Activated CD4-positive, alpha-beta T cell treated with anti-CD3 and anti-CD28 coated beads for 36 hours (primary cell): ENCODE results near the gene PHC3. TPM values are rescaled to one million over a fixed set of nuclear protein-coding genes. Genes with fewer than 3 reads are reported as not detected.
A peak's percentile ranks its signal among the peaks of the same experiment; 100 is the strongest.

Source experiments
- ATAC-seq: fragments of 200-7000 bp; cut with Tn5 transposase; one replicate; pipeline ENCODE4 v1.10.0; 2021; ENCODE audit warnings: mild to moderate bottlenecking, moderate library complexity
- CTCF ChIA-PET: fragments of 350-600 bp; sonication (Branson Sonifier 250); formaldehyde crosslinking; loops from one replicate; lab custom pipeline; 2021; ENCODE audit warnings: antibody characterized with exemption; lab: Charles Lee
- POLR2A ChIA-PET: fragments of 350-600 bp; sonication (Branson Sonifier 250); formaldehyde crosslinking; loops from one replicate; lab custom pipeline; 2021; ENCODE audit warnings: antibody characterized with exemption, inconsistent platforms; lab: Charles Lee
- DNase-seq: peaks from one replicate; pipeline ENCODE4 v3.0.0-alpha.2; 2020
- H3K27ac Mint-ChIP-seq: one replicate; pipeline ENCODE4 v1.8.0; 2021; ENCODE audit warnings: mixed read lengths
- H3K27me3 Mint-ChIP-seq: one replicate; pipeline ENCODE4 v1.8.0; 2021; ENCODE audit warnings: mixed read lengths
- H3K36me3 Mint-ChIP-seq: one replicate; pipeline ENCODE4 v1.8.0; 2021; ENCODE audit warnings: low read depth, mixed read lengths
- H3K4me1 Mint-ChIP-seq: one replicate; pipeline ENCODE4 v1.8.0; 2021; ENCODE audit warnings: mixed read lengths
- H3K4me3 Mint-ChIP-seq: one replicate; pipeline ENCODE4 v1.8.0; 2021; ENCODE audit warnings: mild to moderate bottlenecking, moderate library complexity, mixed read lengths
- H3K9me3 Mint-ChIP-seq: one replicate; pipeline ENCODE4 v1.8.0; 2021; ENCODE audit warnings: low read depth, mixed read lengths
- intact Hi-C, 2 experiments: fragments of 100-400 bp; cut with DNase I in 1 of 2; cut with micrococcal nuclease in 1 of 2; formaldehyde crosslinking; loops; one replicate each; pipeline versions ENCODE4 v1.14.2 to v1.15.1; 2022 to 2024; cut with DNase I, micrococcal nuclease
- total RNA-seq, 2 experiments: library from RNA; stranded (reverse); gene quantifications; one replicate each; pipeline ENCODE4 v1.2.3, GENCODE V29; 2021

The PHC3 gene
- total RNA-seq, 2 experiments from 2014 or later = 47.6 to 83.9 TPM

DNA sequence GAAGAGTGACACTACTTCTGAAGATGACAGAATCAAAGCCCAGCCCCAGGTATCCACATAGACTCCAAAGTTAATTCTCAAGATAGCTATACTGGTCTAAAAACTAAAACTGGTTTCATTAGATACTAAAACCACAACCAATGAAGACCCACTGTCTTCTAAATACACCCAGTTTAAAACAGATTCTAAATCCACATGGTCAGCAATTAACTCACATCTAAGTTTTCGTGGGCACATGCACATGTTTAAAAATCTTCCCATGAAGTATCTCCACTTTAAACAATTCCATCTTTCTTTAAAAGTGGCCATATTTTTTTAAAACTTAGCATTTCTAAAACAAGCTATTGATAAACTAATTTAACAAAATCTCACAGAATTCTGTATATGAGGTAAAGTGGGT lies 80.6 kb downstream of the PHC3 start:
- ATAC-seq (no peak), DNase-seq (no peak)
- H3K27me3 Mint-ChIP-seq = no peaks in the 10 kb centered on the region
- H3K27ac Mint-ChIP-seq = peak overlapping the region; percentile 47
- CTCF ChIA-PET = interaction anchor here (1.4 to 1.8 kb wide), 3 partner anchors 13 to 64 kb away, joined by 4 to 14 read pairs (median 4); partner anchors contain the start of gene GPR160
- no peak overlapping the region for H3K4me3 Mint-ChIP-seq
- H3K36me3 Mint-ChIP-seq = peaks cover 45% of the 10 kb centered on the region
- peaks cover 18% of the 10 kb centered on the region for H3K4me1 Mint-ChIP-seq
- intact Hi-C loops = no loop called here
- POLR2A ChIA-PET = no interaction called here
- no peaks in the 10 kb centered on the region for H3K9me3 Mint-ChIP-seq

DNA sequence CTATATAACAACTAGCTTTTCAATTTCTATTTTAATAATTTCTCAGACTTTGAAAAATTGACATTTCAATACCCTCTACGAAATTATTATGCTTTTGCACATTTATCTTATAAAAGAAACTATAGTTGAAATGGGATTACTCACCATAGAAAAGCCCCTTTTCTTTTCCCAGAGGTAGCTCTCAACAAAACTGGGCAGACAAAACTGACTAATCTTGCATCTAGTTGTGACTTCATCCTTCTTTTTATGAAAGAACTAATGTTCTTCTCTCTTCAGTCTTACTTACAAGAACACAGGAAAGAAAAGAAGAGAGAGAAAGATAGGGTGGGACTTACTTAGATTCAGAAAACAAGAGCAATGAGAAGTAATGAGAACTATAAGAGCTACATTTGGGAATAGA lies 82.8 kb downstream of the PHC3 start:
- ChIA-PET CTCF (interaction anchor here (0.9 to 1.2 kb wide), 4 partner anchors 11 to 20 kb away, joined by 3 to 4 read pairs (median 4); no protein-coding TSS in a partner anchor), POLR2A (interaction anchor here (0.6 to 1.6 kb wide), 2 partner anchors 17 to 81 kb away, joined by 4 read pairs; no protein-coding TSS in a partner anchor)
- Mint-ChIP-seq H3K27me3 (no peaks in the 10 kb centered on the region), H3K27ac (peak overlapping the region; percentile 85), H3K36me3 (peaks cover 55% of the 10 kb centered on the region), H3K4me3 (no peak overlapping the region), H3K4me1 (peaks cover 26% of the 10 kb centered on the region), H3K9me3 (no peaks in the 10 kb centered on the region)
- no peak for DNase-seq
- intact Hi-C loops = loop anchor here in 1 of 2 experiments (5.0 kb wide), 1 partner anchor 79 kb away; no protein-coding TSS in a partner anchor
- peak; percentile 86 for ATAC-seq

GRCh38 chr3:170096342-170096741 lies 85.2 kb downstream of the PHC3 start:
- Mint-ChIP-seq H3K27me3 (no peaks in the 10 kb centered on the region), H3K27ac (no peak overlapping the region), H3K9me3 (no peaks in the 10 kb centered on the region), H3K4me1 (peaks cover 29% of the 10 kb centered on the region), H3K36me3 (peaks cover 53% of the 10 kb centered on the region), H3K4me3 (no peak overlapping the region)
- DNase-seq (no peak), ATAC-seq (no peak)
- ChIA-PET CTCF (no interaction called here), POLR2A (no interaction called here)
- intact Hi-C loops = loop anchor here in 1 of 2 experiments (5.0 kb wide), 1 partner anchor 81 kb away; no protein-coding TSS in a partner anchor

DNA sequence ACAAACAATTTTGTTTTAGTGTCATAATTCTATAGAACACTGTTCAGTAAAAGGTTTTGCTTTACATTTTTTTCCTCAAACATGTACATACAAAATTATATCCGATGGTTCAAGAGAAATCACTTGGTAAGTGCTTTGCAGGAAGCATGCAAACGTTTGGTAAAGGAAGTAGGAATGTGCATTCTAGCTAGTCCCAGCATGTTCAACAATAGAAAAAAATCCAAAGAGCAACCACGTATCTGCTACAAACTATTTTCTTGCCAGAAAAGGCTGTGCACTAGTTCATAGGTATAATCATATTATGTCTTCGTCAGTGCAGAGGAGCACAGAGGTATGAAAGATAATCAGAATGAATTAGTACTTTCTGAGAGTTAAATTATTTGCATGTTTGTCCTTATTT lies 85.8 kb downstream of the PHC3 start:
- no peaks in the 10 kb centered on the region for H3K27me3 Mint-ChIP-seq
- ATAC-seq (no peak), DNase-seq (no peak)
- no peak overlapping the region for H3K4me3 Mint-ChIP-seq
- H3K27ac Mint-ChIP-seq = no peak overlapping the region
- H3K4me1 Mint-ChIP-seq = peaks cover 31% of the 10 kb centered on the region
- no peaks in the 10 kb centered on the region for H3K9me3 Mint-ChIP-seq
- POLR2A ChIA-PET = no interaction called here
- intact Hi-C loops = loop anchor here in 1 of 2 experiments (5.0 kb wide), 1 partner anchor 82 kb away; no protein-coding TSS in a partner anchor
- peaks cover 51% of the 10 kb centered on the region for H3K36me3 Mint-ChIP-seq
- CTCF ChIA-PET = interaction anchor here (1.0 to 1.7 kb wide), 2 partner anchors 10 to 33 kb away, joined by 3 to 5 read pairs; no protein-coding TSS in a partner anchor

- intact Hi-C loops = loop anchor here in 1 of 2 experiments (5.0 kb wide), 1 partner anchor 36 kb away; no protein-coding TSS in a partner anchor
- no peak for ATAC-seq
- H3K27ac Mint-ChIP-seq = peak overlapping the region; percentile 28
Observed at GRCh38 chr3:170092907-170093306, 88.6 kb downstream of the PHC3 start.

GRCh38 chr3:170090601-170090981 lies 90.9 kb downstream of the PHC3 start:
- intact Hi-C loops = loop anchor here in 1 of 2 experiments (5.0 kb wide), 1 partner anchor 33 kb away; no protein-coding TSS in a partner anchor
- H3K4me1 Mint-ChIP-seq = peaks cover 12% of the 10 kb centered on the region
- H3K27me3 Mint-ChIP-seq = no peaks in the 10 kb centered on the region
- DNase-seq = no peak
- H3K36me3 Mint-ChIP-seq = peaks cover 37% of the 10 kb centered on the region
- ChIA-PET POLR2A (no interaction called here), CTCF (interaction anchor here (3.3 kb wide), 1 partner anchor 12 kb away, joined by 10 read pairs; no protein-coding TSS in a partner anchor)
- no peaks in the 10 kb centered on the region for H3K9me3 Mint-ChIP-seq
- no peak overlapping the region for H3K4me3 Mint-ChIP-seq
- ATAC-seq = peak; percentile 75
- no peak overlapping the region for H3K27ac Mint-ChIP-seq

More at GRCh38 chr3:170092907-170093306, 88.6 kb downstream of the PHC3 start:
- ChIA-PET CTCF (interaction anchor here (0.6 to 1.6 kb wide), 2 partner anchors 9 to 11 kb away, joined by 3 to 6 read pairs; no protein-coding TSS in a partner anchor), POLR2A (no interaction called here)
- H3K27me3 Mint-ChIP-seq = no peaks in the 10 kb centered on the region
- H3K4me1 Mint-ChIP-seq = peaks cover 12% of the 10 kb centered on the region
- H3K9me3 Mint-ChIP-seq = no peaks in the 10 kb centered on the region
- no peak for DNase-seq
- peaks cover 40% of the 10 kb centered on the region for H3K36me3 Mint-ChIP-seq
- H3K4me3 Mint-ChIP-seq = no peak overlapping the region

- intact Hi-C loops = loop anchor here in 1 of 2 experiments (5.0 kb wide), 1 partner anchor 33 kb away; no protein-coding TSS in a partner anchor
- Mint-ChIP-seq H3K4me1 (peaks cover 9% of the 10 kb centered on the region), H3K27ac (peak overlapping the region; percentile 42), H3K4me3 (no peak overlapping the region), H3K36me3 (peaks cover 33% of the 10 kb centered on the region), H3K9me3 (no peaks in the 10 kb centered on the region), H3K27me3 (no peaks in the 10 kb centered on the region)
- DNase-seq (no peak), ATAC-seq (peak; percentile 58)
- ChIA-PET CTCF (interaction anchor here (0.6 to 3.3 kb wide), 2 partner anchors 11 to 26 kb away, joined by 3 to 10 read pairs; no protein-coding TSS in a partner anchor), POLR2A (no interaction called here)
Observed at GRCh38 chr3:170089862-170090600, 91.5 kb downstream of the PHC3 start.

- POLR2A ChIA-PET = no interaction called here
- no peaks in the 10 kb centered on the region for H3K27me3 Mint-ChIP-seq
- no peak overlapping the region for H3K27ac Mint-ChIP-seq
- H3K4me3 Mint-ChIP-seq = no peak overlapping the region
- DNase-seq (no peak), ATAC-seq (no peak)
- intact Hi-C loops = no loop called here
- CTCF ChIA-PET = interaction anchor here (1.3 to 1.9 kb wide), 2 partner anchors 8 to 10 kb away, joined by 3 to 4 read pairs; no protein-coding TSS in a partner anchor
- peaks cover under 1% of the 10 kb centered on the region for H3K4me1 Mint-ChIP-seq
- H3K36me3 Mint-ChIP-seq = peaks cover 30% of the 10 kb centered on the region
- H3K9me3 Mint-ChIP-seq = no peaks in the 10 kb centered on the region
Observed at GRCh38 chr3:170085396-170085795, 96.1 kb downstream of the PHC3 start.

- peaks cover 4% of the 10 kb centered on the region for H3K4me1 Mint-ChIP-seq
- no peak overlapping the region for H3K4me3 Mint-ChIP-seq
- intact Hi-C loops = no loop called here
- H3K9me3 Mint-ChIP-seq = no peaks in the 10 kb centered on the region
- H3K27ac Mint-ChIP-seq = no peak overlapping the region
- peaks cover 26% of the 10 kb centered on the region for H3K36me3 Mint-ChIP-seq
- DNase-seq (no peak), ATAC-seq (no peak)
- ChIA-PET POLR2A (no interaction called here), CTCF (interaction anchor here (1.0 to 2.0 kb wide), 2 partner anchors 10 to 15 kb away, joined by 4 to 6 read pairs; no protein-coding TSS in a partner anchor)
- H3K27me3 Mint-ChIP-seq = no peaks in the 10 kb centered on the region
Observed at GRCh38 chr3:170083343-170083742, 98.2 kb downstream of the PHC3 start.

- Mint-ChIP-seq H3K9me3 (no peaks in the 10 kb centered on the region), H3K4me1 (peaks cover 6% of the 10 kb centered on the region), H3K36me3 (peaks cover 19% of the 10 kb centered on the region), H3K27me3 (no peaks in the 10 kb centered on the region), H3K27ac (no peak overlapping the region), H3K4me3 (no peak overlapping the region)
- intact Hi-C loops = no loop called here
- DNase-seq (no peak), ATAC-seq (no peak)
- ChIA-PET CTCF (interaction anchor here (1.3 kb wide), 1 partner anchor 17 kb away, joined by 3 read pairs; no protein-coding TSS in a partner anchor), POLR2A (no interaction called here)
Observed at GRCh38 chr3:170081079-170081741, 100.3 kb downstream of the PHC3 start.

- peaks cover 19% of the 10 kb centered on the region for H3K36me3 Mint-ChIP-seq
Observed at GRCh38 chr3:170080605-170081004, 100.9 kb downstream of the PHC3 start.

More at GRCh38 chr3:170080605-170081004, 100.9 kb downstream of the PHC3 start:
- DNase-seq (no peak), ATAC-seq (no peak)
- intact Hi-C loops = no loop called here
- Mint-ChIP-seq H3K4me1 (peaks cover 6% of the 10 kb centered on the region), H3K4me3 (no peak overlapping the region), H3K27me3 (no peaks in the 10 kb centered on the region), H3K9me3 (no peaks in the 10 kb centered on the region), H3K27ac (no peak overlapping the region)
- POLR2A ChIA-PET = no interaction called here
- CTCF ChIA-PET = interaction anchor here (1.3 kb wide), 1 partner anchor 18 kb away, joined by 3 read pairs; no protein-coding TSS in a partner anchor
